ENCODE results near the gene NRXN2.
"Not testable (repeated sequence)": the region's sequence is repeated elsewhere in the genome, so short reads cannot be mapped to it uniquely, and the experiment has no call there.

The NRXN2 gene

GRCh38 chr11:64701956-64702355 is 21.0 kb downstream of the NRXN2 start:
- DNase-seq (ENCODE audit: low read depth, low spot score), result not testable (repeated sequence)

DNA sequence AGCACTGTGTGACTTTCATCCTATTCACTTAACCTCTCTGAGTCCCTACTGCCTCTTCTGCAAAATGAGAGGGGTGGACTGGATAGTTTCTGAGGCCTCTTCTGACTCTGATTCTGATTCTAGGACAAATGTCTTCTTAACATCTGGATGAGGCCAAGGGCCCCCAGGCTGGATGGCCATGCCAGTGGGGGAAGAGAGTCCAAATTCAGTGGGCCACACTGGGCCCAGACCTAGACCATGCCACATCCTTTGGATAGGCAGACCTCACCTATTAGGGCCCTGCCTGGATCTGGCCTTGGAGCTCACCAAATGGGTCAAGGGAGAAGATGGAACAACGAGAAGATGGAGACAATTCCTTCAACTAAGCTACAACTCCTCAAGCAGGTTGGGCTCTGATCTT is 24.6 kb downstream of the NRXN2 start:
- no peak for DNase-seq (ENCODE audit: low read depth, low spot score)

DNA sequence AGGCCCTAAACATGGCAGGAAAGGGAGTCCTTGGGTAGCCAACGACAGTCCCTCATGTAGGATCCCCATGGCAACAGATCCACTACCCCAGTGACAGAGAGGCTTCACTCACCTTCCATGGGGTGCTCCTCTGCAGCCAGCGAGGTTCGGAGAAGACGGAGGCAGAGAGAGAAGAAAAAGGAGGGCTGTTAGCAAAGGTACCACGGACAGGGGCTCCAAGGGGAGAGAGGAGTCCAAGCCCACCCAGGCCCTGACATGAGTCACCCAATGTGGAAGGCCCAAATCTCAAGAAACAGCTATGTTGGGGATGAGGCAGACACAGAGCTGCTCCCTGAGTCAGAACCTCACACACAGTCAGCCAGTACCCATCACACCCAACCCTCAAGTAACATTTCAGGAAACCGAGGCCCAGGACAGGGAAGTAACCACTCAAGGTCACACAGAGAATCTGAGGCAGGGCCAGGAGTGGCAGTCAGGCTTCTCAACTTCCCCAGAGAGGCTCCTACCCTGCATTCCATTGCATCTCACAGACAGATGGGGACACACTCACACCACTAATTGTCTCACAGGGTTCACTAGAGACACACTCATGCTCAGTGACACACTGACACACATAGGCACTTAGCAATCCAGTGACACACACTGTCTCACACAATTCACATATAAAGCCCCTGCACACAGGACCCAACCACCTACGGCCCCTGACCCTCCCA is 25.2 kb downstream of the NRXN2 start:
- DNase-seq (ENCODE audit: low read depth, low spot score), result no peak

DNA sequence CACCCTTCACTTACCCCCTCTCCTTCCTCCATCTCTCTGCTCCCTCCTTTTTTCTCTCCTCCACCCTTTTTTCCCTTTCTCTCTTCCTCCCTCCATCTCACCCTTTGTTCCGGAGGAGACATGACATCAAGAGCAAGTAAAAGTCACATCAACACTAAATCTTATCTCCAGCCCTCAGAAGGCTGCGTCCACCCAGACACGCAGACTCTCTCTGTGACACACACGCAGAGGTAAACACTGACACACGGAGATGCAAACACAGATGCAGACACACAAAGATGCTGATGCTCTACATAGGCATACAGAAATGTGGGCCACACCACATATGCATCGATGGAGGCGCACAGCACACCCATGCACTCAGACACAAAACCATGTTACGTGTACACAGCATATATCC is 27.0 kb downstream of the NRXN2 start:
- no peak for DNase-seq (ENCODE audit: low read depth, low spot score)

- no peak for DNase-seq (ENCODE audit: low read depth, low spot score)
Observed at GRCh38 chr11:64695548-64695947, 27.4 kb downstream of the NRXN2 start.

DNA sequence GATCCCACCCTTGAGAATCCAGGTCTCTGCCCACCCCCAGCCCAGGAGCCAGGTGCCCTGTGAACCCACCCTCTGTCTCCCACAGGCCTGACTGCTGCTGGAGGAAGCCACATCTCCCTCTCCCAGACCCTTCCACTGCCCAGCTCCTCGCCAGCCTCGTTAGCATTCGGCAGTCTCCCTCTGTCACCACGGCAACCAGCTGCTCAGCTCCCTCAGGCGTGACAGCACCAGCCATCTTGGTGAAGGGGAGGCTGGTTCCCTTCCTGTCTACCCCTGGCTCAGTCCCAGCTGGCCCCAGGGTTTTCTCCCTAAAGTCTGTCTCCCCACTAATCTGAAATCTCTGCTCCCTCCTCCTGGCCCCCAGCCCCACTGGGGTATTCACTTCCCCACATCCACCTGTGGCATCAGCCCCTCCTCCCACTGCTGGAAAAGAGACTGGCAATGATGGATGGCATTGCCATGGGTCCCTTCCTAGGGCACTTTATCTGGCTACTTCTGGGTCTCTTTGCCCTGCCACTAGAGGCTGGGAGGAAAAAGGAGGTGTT is 28.1 kb downstream of the NRXN2 start:
- DNase-seq (ENCODE audit: low read depth, low spot score), result peak; percentile 40

DNA sequence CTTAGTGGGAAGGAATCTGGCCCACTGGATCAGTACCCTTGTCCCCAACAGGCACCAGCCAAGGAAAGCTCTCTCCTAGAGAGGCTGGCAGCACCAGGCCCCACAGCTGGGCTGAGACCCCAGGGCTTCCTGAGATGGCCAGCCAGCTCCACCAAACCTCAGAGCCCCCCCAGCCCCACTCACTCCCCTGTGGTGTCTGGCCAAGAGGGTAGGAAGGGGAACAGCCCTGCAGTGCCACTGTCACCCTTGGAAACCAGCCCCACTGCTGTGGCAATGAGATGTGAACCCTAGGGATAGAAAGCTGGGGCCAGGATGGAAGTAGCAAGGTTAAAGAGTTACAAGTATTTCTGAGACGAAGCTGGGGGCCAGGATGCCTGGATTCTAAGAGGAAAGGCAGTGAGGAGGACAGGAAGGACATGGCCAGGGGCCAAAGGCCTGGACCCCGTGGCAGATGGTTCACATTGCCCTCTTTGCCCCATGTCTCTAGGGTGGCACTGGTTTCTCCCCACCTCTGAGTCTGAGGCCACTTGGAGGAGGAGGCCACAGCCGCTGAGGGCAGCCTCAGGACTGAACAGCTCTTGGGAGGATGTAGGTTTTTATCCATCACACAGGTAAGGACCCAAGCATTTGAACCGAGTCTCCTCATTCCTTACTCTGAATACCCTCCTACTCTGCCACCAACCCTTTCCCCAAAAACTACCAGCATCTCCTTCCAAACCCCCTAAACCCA is 28.8 kb downstream of the NRXN2 start:
- no peak for DNase-seq (ENCODE audit: low read depth, low spot score)

DNA sequence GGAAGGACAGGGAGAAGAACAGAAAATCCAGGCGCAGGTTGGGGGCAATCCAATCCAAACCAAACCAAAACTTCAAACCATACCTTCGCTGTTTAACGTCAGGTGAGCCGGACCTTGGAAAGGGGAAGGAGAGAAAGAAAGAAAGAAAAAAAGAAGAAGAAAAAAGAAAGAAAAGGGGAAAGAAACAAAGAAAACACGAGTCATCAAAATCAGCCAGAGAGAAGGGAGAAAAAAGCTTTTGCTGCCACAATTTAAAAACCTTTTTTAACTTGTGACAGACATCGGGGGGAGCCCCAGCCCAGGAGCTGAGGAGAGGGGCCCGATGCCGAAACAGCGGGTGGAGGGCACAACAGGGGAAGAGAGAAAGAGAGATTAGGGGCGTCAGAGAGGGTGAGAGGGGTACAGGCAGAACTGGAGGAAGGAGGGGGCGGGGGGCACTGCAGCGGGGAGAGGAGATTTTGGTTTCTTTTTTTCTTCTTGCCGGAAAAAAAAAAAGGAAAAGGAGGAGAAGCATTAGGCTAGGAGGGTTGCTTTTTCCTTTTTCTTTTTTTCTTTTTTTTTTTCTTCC is 30.1 kb downstream of the NRXN2 start:
- DNase-seq (ENCODE audit: low read depth, low spot score), result no peak

- DNase-seq (ENCODE audit: low read depth, low spot score), result no peak
Observed at GRCh38 chr11:64691543-64691942, 31.5 kb downstream of the NRXN2 start.

DNA sequence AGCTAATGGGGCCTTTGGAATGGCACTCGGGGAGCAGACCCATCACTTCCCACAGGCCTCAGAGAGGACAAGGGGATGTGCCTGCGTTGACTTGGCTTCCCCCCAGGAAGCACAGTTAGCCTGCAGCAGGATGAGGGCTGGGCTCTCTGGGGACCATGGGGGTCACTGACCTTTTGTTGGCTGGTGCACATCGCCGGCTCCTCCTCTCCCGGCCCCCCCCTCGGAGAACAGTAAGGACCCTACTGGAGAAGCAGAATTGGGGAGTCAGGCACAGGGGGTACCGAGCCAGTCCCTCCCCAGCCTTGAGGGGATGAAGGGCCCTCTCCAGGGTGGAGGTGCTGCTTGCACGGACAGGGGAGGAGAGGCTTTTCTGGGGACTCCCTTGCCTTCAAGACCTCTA is 32.8 kb downstream of the NRXN2 start:
- DNase-seq (ENCODE audit: low read depth, low spot score), result no peak

GRCh38 chr11:64688534-64688982 is 34.4 kb downstream of the NRXN2 start:
- peak; percentile 97 for DNase-seq (ENCODE audit: low read depth, low spot score)

DNA sequence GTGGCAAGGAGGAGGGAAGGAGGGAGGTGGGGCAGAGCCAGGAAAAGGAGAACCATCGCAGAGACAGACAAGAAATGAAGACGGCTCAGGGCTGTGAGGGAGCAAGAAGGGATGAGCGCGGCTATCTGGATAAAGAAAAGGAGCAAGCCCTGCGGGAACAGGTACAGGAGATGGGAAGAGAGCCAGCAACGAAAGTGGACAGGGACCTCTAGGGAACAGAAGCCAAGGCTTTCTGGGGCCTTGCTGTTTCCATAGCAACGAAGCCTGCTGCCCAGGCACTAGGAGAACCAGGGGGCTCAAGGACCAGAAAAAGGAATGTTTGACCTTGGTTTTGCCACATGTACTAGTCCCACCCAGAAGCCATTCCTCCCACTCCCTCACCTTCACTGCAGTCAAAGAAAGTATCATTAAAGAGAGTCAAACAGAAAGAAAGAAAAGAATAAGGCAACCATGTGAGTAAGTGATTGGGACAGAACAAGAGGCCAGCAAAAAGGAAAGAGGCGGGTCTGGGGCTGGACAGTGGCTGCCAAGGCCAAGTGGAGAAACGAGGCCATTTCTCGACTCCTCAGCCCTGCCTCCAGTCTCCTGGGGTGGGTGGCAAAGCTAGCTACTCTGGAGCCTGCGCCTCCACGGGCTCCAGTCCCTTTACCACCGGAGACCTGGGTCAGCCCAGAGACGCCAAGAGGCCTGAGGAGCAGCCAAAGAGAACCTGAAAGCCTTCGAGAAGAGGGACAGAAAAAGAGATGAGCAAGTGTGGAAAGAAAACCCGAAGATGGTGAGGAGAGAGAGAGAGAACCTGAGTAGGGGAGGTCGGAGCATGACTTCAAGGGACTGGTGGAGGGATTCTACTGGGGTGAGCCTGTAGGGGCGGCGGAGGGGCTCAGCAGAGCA is 35.1 kb downstream of the NRXN2 start:
- no peak for DNase-seq (ENCODE audit: low read depth, low spot score)

DNA sequence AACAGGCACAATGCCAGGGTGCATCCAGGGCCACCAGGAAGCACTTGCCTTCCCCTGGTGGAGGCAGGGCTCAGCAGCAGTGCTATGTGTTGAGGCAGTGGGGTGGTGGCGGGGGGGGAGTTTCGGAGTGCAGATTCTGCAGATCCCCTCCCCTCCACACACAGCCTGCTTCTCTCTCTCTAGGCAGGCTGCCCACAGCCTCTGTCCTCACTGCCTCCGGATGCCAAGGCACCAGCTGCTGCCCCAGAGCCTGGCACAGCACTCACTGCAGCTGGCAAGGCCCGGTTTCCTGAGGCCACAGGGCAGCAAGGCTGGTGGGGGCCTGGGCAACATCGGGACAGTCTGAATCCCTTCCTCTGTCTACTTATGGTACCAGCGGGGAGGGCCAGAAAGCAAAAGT is 35.8 kb downstream of the NRXN2 start:
- DNase-seq (ENCODE audit: low read depth, low spot score), result no peak

- no peak for DNase-seq (ENCODE audit: low read depth, low spot score)
Observed at GRCh38 chr11:64686466-64687170, 36.4 kb downstream of the NRXN2 start.

GRCh38 chr11:64685536-64685935 is 37.5 kb downstream of the NRXN2 start:
- DNase-seq (ENCODE audit: low read depth, low spot score), result no peak

GRCh38 chr11:64684357-64684756 is 38.6 kb downstream of the NRXN2 start:
- no peak for DNase-seq (ENCODE audit: low read depth, low spot score)

- no peak for DNase-seq (ENCODE audit: low read depth, low spot score)
Observed at GRCh38 chr11:64681171-64681570, 41.8 kb downstream of the NRXN2 start.

DNA sequence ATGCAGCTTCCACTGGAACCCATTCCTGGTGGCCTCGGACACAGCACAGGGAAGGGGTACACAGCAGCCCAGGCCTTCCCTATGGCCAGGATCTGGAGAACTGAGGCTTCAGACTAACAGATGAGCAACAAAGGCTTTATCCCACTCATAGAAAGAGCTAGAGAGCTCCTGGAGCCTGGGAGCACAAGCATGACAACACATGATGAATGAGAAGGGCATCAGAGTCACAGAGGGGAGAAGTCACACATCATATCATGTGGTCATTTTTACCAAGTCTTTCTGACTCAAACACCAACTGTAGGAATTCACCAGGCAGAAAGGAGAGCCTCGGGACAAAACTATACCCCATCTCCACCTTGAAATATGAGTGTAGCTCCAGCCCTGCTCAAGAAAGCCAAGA is 43.2 kb downstream of the NRXN2 start:
- DNase-seq (ENCODE audit: low read depth, low spot score), result no peak

GRCh38 chr11:64677441-64678023 is 45.5 kb downstream of the NRXN2 start:
- no peak for DNase-seq (ENCODE audit: low read depth, low spot score)

DNA sequence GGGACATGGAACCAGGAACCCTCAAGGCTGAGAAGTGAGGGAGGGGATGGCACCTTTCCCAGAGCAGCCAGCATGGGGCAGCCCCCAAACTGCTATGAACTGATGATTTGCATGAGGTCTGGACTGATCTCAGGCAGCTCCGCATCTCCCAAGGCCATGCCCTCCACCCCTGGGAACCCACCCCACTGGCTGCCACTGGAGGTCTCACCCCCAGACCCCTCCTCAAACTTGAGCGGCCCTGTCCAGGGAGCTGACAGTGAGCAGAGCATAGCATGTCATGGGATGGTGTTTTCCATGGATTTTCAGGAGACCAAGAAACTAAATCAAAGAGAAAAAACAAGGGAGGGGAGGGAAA is 46.8 kb downstream of the NRXN2 start:
- DNase-seq (ENCODE audit: low read depth, low spot score), result no peak
